ENCODE data around the gene PCSK5. TPM values are rescaled to one million over a fixed set of nuclear protein-coding genes. Genes with fewer than 3 reads are reported as not detected.
"Not testable (repeated sequence)": the region's sequence is repeated elsewhere in the genome, so short reads cannot be mapped to it uniquely, and the experiment has no call there.

PCSK5 gene
- total RNA-seq, 1 donor from 2014 or later: 3.2 TPM

GRCh38 chr9:76044266-76044819, 153.9 kb downstream of the PCSK5 start:
- no peak for DNase-seq (ENCODE audit: low spot score)
- ATAC-seq: no peak

GRCh38 chr9:76045221-76045620, 154.7 kb downstream of the PCSK5 start:
- DNase-seq (ENCODE audit: low spot score) (no peak), ATAC-seq (no peak)

GRCh38 chr9:76049341-76049740, 158.9 kb downstream of the PCSK5 start:
- DNase-seq (ENCODE audit: low spot score) (no peak), ATAC-seq (no peak)

GRCh38 chr9:76067696-76068095, 177.2 kb downstream of the PCSK5 start:
- DNase-seq (ENCODE audit: low spot score) (no peak), ATAC-seq (no peak)

- ATAC-seq: no peak
These were observed 187.1 kb downstream of the PCSK5 start for GRCh38 chr9:76077537-76077936.

GRCh38 chr9:76081281-76081680, 190.8 kb downstream of the PCSK5 start:
- not testable (repeated sequence) for ATAC-seq; DNase-seq (ENCODE audit: low spot score)

More at GRCh38 chr9:76077537-76077936, 187.1 kb downstream of the PCSK5 start:
- no peak for DNase-seq (ENCODE audit: low spot score)

- DNase-seq (ENCODE audit: low spot score) (no peak), ATAC-seq (no peak)
These were observed 191.6 kb downstream of the PCSK5 start for GRCh38 chr9:76082057-76082456.

GRCh38 chr9:76085596-76085995, 195.1 kb downstream of the PCSK5 start:
- ATAC-seq (peak; percentile 57), DNase-seq (ENCODE audit: low spot score) (no peak)

- ATAC-seq (peak; percentile 24), DNase-seq (ENCODE audit: low spot score) (no peak)
These were observed 196.1 kb downstream of the PCSK5 start for GRCh38 chr9:76086539-76086938.

GRCh38 chr9:76087976-76088375, 197.5 kb downstream of the PCSK5 start:
- DNase-seq (ENCODE audit: low spot score) (no peak), ATAC-seq (no peak)

GRCh38 chr9:76090330-76090729, 199.9 kb downstream of the PCSK5 start:
- DNase-seq (ENCODE audit: low spot score) (no peak), ATAC-seq (no peak)

- no peak for DNase-seq (ENCODE audit: low spot score)
- ATAC-seq: no peak
These were observed 200.4 kb downstream of the PCSK5 start for GRCh38 chr9:76090909-76091308.

GRCh38 chr9:76092572-76092971, 202.1 kb downstream of the PCSK5 start:
- ATAC-seq: no peak
- DNase-seq (ENCODE audit: low spot score): no peak

- no peak for DNase-seq (ENCODE audit: low spot score)
- ATAC-seq: no peak
These were observed 205.1 kb downstream of the PCSK5 start for GRCh38 chr9:76095585-76095984.

GRCh38 chr9:76099516-76099915, 209.0 kb downstream of the PCSK5 start:
- no peak for DNase-seq (ENCODE audit: low spot score)
- ATAC-seq: no peak

- ATAC-seq (no peak), DNase-seq (ENCODE audit: low spot score) (no peak)
These were observed 210.6 kb downstream of the PCSK5 start for GRCh38 chr9:76101075-76101474.

GRCh38 chr9:76101491-76101890, 211.0 kb downstream of the PCSK5 start:
- ATAC-seq (no peak), DNase-seq (ENCODE audit: low spot score) (no peak)

GRCh38 chr9:76101947-76102346, 211.5 kb downstream of the PCSK5 start:
- no peak for DNase-seq (ENCODE audit: low spot score)

GRCh38 chr9:76103531-76104315, 213.2 kb downstream of the PCSK5 start:
- no peak for DNase-seq (ENCODE audit: low spot score)
- no peak for ATAC-seq

More at GRCh38 chr9:76101947-76102346, 211.5 kb downstream of the PCSK5 start:
- no peak for ATAC-seq

GRCh38 chr9:76107482-76107881, 217.0 kb downstream of the PCSK5 start:
- DNase-seq (ENCODE audit: low spot score): no peak
- ATAC-seq: no peak

GRCh38 chr9:76109953-76110352, 219.5 kb downstream of the PCSK5 start:
- ATAC-seq (no peak), DNase-seq (ENCODE audit: low spot score) (no peak)

- ATAC-seq (no peak), DNase-seq (ENCODE audit: low spot score) (no peak)
These were observed 221.7 kb downstream of the PCSK5 start for GRCh38 chr9:76112151-76112550.

- no peak for ATAC-seq
- DNase-seq (ENCODE audit: low spot score): no peak
These were observed 223.7 kb downstream of the PCSK5 start for GRCh38 chr9:76114144-76114543.

All from left lobe of liver (tissue), 2 donors.